ENCODE data around the gene MSI2. TPM values are rescaled to one million over a fixed set of nuclear protein-coding genes. Genes with fewer than 3 reads are reported as not detected.

The MSI2 gene
- total RNA-seq: 30.1 and 30.5 TPM in 2 replicates

GRCh38 chr17:57255776-57256681 lies at the start of gene MSI2:
Gene MSI2, plus strand, starts transcription at chr17:57256523. Its CDS starts 220 bp downstream, at chr17:57256743.

Other genes with a start within 250 kb of the MSI2 start
- 19.8 and 20.2 TPM in 2 replicates for gene AKAP1, start 171.3 kb upstream of the MSI2 start, total RNA-seq